Breast epithelium (tissue), 4 donors: ENCODE results near the gene DNM1L. TPM values are rescaled to one million over a fixed set of nuclear protein-coding genes. Genes with fewer than 3 reads are reported as not detected.

Experiments
- DNase-seq, 2 donors: peaks; one replicate each; pipeline ENCODE4 v3.0.0-alpha.2; 2019; ENCODE audit warnings: low spot score in 2 of 2
- H3K27ac ChIP-seq, 2 donors: fragments of 200-600 bp; sonication (generic) in 1 of 2; one replicate each; pipeline ENCODE4 v1.5.1; 2016 to 2019; ENCODE audit warnings: mild to moderate bottlenecking in 1 of 2
- H3K27me3 ChIP-seq, 2 donors: fragments of 200-600 bp; sonication (generic) in 1 of 2; one replicate each; pipeline versions ENCODE4 v1.5.1 to v1.6.0; 2017 to 2019; ENCODE audit warnings: control low read depth in 1 of 2, mild to moderate bottlenecking in 1 of 2
- H3K36me3 ChIP-seq: fragments of 200-600 bp; one replicate; pipeline ENCODE4 v1.5.1; 2019
- H3K4me1 ChIP-seq, 2 donors: fragments of 200-600 bp; sonication (generic); one replicate each; pipeline ENCODE4 v1.5.1; 2016 to 2019; ENCODE audit warnings: control low read depth in 1 of 2
- H3K4me3 ChIP-seq, 3 donors: fragments of 200-600 bp; sonication (generic); 1 replicate in 2 of 3; 2 replicates in 1 of 3; pipeline ENCODE4 v1.5.1; 2016 to 2019; ENCODE audit warnings: mild to moderate bottlenecking in 3 of 3, moderate library complexity in 2 of 3
- H3K9me3 ChIP-seq, 2 donors: fragments of 200-600 bp; sonication (generic) in 1 of 2; one replicate each; pipeline ENCODE4 v1.5.1; 2016 to 2019; ENCODE audit warnings: control low read depth in 1 of 2
- POLR2A ChIP-seq: fragments of 450-650 bp; IDR thresholded peaks from one replicate; pipeline ENCODE4 v1.6.1; 2016; ENCODE audit warnings: antibody characterized with exemption, mild to moderate bottlenecking, moderate library complexity
- POLR2AphosphoS5 ChIP-seq, 3 donors: sonication (generic); formaldehyde crosslinking; IDR thresholded peaks; one replicate each; pipeline ENCODE4 v1.6.1; 2017; ENCODE audit warnings: antibody characterized with exemption in 3 of 3
- intact Hi-C: fragments of 100-400 bp; cut with DNase I; formaldehyde crosslinking; loops from one replicate; pipeline ENCODE4 v1.15.1; 2023; ENCODE audit warnings: low total_unique reads
- total RNA-seq, 3 donors: library from RNA; depleted of rRNA; stranded (reverse); fragments of >200 nt; gene quantifications; one replicate each; pipeline ENCODE4 v1.1.0, GENCODE V29; 2016
- TF ChIP-seq, protein P1 (sequence below), 3 donors: fragments of 450-650 bp; IDR thresholded peaks; one replicate each; pipeline ENCODE4 v1.5.1; 2016 to 2017; ENCODE audit warnings: antibody characterized with exemption in 3 of 3, mild to moderate bottlenecking in 3 of 3, moderate library complexity in 3 of 3

DNM1L gene
- total RNA-seq, 3 donors from 2014 or later, result 46.1 to 84.0 (median 70.8) TPM

DNA sequence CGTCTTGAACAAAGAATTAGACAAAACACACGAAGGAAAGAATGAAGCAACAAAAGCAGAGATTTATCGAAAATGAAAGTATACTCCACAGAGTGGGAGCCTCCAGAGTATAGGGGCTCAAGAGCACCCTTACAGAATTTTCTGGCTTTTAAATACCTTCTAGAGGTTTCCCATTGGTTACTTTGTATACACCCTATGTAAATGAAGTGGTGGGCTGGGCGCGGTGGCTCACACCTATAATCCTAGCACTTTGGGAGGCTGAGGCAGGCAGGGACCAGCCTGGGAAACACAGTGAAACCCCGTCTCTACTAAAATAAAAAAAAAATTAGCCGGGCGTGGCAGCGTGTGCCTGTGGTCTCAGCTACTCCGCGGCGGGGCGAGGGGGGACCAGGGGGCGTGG, 13.1 kb upstream of the DNM1L start:
- peaks cover 0 to 10% of the 10 kb centered on the region in 2 donors for H3K9me3 ChIP-seq
- intact Hi-C loops, result no loop called here
- peak overlapping the region in 1 of 3 donors; percentile 32 for H3K4me3 ChIP-seq
- no peak for DNase-seq
- no peaks in the 10 kb centered on the region for H3K27me3 ChIP-seq
- peak overlapping the region in 1 of 2 donors; percentile 46 for H3K27ac ChIP-seq
- H3K4me1 ChIP-seq, result no peaks in the 10 kb centered on the region
- TF ChIP-seq POLR2AphosphoS5 (IDR thresholded peaks at IDR 0.05), result no peak
- TF ChIP-seq, protein P1, sequence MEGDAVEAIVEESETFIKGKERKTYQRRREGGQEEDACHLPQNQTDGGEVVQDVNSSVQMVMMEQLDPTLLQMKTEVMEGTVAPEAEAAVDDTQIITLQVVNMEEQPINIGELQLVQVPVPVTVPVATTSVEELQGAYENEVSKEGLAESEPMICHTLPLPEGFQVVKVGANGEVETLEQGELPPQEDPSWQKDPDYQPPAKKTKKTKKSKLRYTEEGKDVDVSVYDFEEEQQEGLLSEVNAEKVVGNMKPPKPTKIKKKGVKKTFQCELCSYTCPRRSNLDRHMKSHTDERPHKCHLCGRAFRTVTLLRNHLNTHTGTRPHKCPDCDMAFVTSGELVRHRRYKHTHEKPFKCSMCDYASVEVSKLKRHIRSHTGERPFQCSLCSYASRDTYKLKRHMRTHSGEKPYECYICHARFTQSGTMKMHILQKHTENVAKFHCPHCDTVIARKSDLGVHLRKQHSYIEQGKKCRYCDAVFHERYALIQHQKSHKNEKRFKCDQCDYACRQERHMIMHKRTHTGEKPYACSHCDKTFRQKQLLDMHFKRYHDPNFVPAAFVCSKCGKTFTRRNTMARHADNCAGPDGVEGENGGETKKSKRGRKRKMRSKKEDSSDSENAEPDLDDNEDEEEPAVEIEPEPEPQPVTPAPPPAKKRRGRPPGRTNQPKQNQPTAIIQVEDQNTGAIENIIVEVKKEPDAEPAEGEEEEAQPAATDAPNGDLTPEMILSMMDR (IDR thresholded peaks at IDR 0.05), result no peak
- TF ChIP-seq POLR2A, result no peak
- H3K36me3 ChIP-seq, result no peaks in the 10 kb centered on the region

DNA sequence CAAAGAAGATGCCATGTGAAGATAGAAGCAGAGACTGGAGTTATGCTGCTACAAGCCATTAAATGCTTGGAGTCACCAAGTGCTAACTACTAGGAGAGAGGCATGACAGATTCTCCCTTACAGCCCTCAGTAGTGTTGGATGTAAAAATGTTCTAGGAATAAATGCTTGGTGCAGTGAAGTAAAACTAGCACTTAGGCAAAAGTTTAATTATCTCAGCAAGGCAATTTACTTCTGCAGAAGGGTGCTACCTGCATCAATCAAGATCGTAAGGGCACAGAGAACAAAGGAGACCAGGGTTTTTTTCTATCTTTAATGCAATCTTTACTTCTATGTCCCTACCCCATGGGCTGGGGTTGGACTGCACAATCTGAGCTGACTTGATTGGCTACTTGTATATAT, 9.5 kb upstream of the DNM1L start:
- DNase-seq, result no peak
- Histone ChIP-seq H3K9me3 (peaks cover 0 to 10% of the 10 kb centered on the region in 2 donors), H3K4me1 (no peaks in the 10 kb centered on the region), H3K36me3 (no peaks in the 10 kb centered on the region), H3K4me3 (no peak overlapping the region), H3K27ac (no peak overlapping the region), H3K27me3 (no peaks in the 10 kb centered on the region)
- TF ChIP-seq, protein P1 (IDR thresholded peaks at IDR 0.05), result no peak
- TF ChIP-seq POLR2AphosphoS5 (IDR thresholded peaks at IDR 0.05) (no peak), POLR2A (no peak)
- intact Hi-C loops, result no loop called here

DNA sequence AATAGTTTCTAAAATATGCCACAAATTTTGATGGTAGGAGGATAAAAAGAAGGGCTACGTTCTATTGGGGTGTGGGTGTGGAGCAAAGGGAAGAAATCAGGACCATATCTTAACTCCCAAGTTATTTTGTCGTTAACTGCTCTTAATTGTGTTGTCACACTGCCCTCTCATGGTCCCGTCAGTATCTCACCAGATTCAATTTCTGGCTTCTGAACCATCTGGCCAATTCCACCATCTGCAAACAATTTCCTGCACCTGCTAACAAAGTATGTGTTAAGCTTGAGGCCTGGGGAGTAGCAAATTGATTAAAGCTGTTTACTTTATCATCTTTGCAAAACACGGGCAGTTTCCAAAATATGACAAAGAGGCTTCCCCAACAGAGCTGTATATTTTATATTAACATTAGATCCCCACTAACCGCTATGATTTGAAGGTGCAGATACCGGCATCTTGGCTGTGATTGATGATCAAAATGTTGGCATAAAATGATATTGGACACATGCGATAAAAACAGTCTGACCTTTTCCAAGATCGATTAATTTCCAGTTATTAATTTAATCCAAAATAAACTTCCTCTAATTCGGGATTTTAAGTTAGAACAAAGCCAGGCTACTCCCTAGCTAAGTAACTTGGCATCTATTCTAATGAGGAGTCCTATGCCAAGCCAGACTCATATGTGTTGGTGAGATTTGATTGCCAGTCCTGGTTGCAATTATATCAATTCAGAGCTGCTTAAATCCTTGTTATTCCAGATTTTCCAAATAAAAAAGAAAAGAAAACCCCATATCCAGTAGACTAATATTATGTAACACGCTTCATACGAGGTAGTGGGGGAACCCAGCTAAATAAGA, 6.9 kb upstream of the DNM1L start:
- Histone ChIP-seq H3K27me3 (no peaks in the 10 kb centered on the region), H3K9me3 (peaks cover 0 to 10% of the 10 kb centered on the region in 2 donors), H3K27ac (no peak overlapping the region), H3K4me3 (no peak overlapping the region), H3K36me3 (no peaks in the 10 kb centered on the region), H3K4me1 (no peaks in the 10 kb centered on the region)
- intact Hi-C loops, result no loop called here
- DNase-seq, result no peak
- no peak for TF ChIP-seq POLR2AphosphoS5 (IDR thresholded peaks at IDR 0.05)
- TF ChIP-seq, protein P1 (IDR thresholded peaks at IDR 0.05), result peak in 2 of 3 donors; percentile 39 to 50

DNA sequence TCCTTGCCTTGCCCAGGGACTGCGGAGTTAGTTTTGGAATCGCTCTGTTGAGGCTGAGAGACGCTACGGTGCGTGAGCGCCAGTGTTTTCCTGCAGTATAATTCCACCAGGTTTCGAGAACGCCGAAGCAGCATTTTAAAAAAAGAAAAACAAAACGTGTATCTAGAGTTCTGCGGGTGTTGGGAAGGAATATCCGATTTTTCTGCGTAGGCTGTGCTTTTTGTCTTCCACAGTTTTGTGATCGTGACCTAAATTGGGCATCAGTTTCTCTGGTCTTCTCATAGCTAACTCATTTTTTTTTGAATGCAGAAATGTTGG, 778 bp downstream of the DNM1L start:
- TF ChIP-seq POLR2AphosphoS5 (IDR thresholded peaks at IDR 0.05), result no peak
- TF ChIP-seq, protein P1 (IDR thresholded peaks at IDR 0.05), result no peak
- Histone ChIP-seq H3K4me1 (no peaks in the 10 kb centered on the region), H3K4me3 (peak overlapping the region; percentile 90 to 97 (median 95)), H3K27ac (peak overlapping the region; percentile 92 to 95), H3K9me3 (no peaks in the 10 kb centered on the region), H3K27me3 (no peaks in the 10 kb centered on the region), H3K36me3 (no peaks in the 10 kb centered on the region)
- DNase-seq, result no peak
- intact Hi-C loops, result no loop called here

DNA sequence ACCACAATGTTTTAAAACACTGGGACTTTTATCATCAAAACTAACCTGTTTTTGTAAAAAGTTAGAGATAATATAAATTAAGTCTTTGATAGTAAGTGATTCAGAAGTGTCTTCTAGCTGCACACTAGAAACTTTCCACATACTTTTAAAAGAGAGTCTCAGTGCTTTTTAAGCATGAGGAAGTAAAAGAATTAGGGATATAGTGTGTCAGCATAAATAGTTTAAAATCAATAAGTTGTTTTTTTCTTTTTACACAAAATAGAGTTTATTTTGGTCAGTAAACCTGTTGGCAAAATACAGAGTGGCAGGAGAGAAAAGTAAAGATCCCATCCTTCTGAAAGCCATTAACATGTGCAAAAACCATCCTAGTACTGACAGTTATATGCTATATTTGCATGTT, 1.7 kb downstream of the DNM1L start:
- DNase-seq, result no peak
- Histone ChIP-seq H3K27ac (peak overlapping the region; percentile 92 to 95), H3K4me3 (peak overlapping the region in 1 of 3 donors; percentile 90), H3K9me3 (no peaks in the 10 kb centered on the region), H3K27me3 (no peaks in the 10 kb centered on the region), H3K36me3 (no peaks in the 10 kb centered on the region), H3K4me1 (no peaks in the 10 kb centered on the region)
- intact Hi-C loops, result no loop called here
- TF ChIP-seq, protein P1 (IDR thresholded peaks at IDR 0.05), result no peak
- TF ChIP-seq POLR2A, result no peak
- no peak for TF ChIP-seq POLR2AphosphoS5 (IDR thresholded peaks at IDR 0.05)
